HepG2 (cell line): ENCODE results near the gene DNAJB6. TPM values are rescaled to one million over a fixed set of nuclear protein-coding genes. Genes with fewer than 3 reads are reported as not detected.
A peak's percentile ranks its signal among the peaks of the same experiment; 100 is the strongest.

Source experiments
- CREB1 ChIP-seq, 2 experiments: fragments of 450-650 bp in 1 of 2; IDR thresholded peaks; 2 replicates each; pipeline ENCODE4 v1.6.1; 2016 to 2017; ENCODE audit warnings: control low read depth in 1 of 2, mild to moderate bottlenecking in 1 of 2, missing compliant biosample characterization in 1 of 2, missing genetic modification characterization in 1 of 2
- GABPB1 ChIP-seq: IDR thresholded peaks from 2 replicates; pipeline ENCODE4 v1.6.1; 2016; ENCODE audit warnings: mild to moderate bottlenecking, missing genetic modification reagents, moderate library complexity, missing compliant biosample characterization
- HMG20A ChIP-seq: IDR thresholded peaks from 2 replicates; pipeline ENCODE4 v1.6.1; 2016; ENCODE audit warnings: borderline replicate concordance
- HOXD1 ChIP-seq: sonication (generic); formaldehyde crosslinking; IDR thresholded peaks from 2 replicates; pipeline ENCODE4 v1.5.0; 2020; ENCODE audit warnings: missing genetic modification reagents
- KLF13 ChIP-seq: sonication (generic); formaldehyde crosslinking; IDR thresholded peaks from 2 replicates; pipeline ENCODE4 v1.4.0; 2020; ENCODE audit warnings: mild to moderate bottlenecking, missing genetic modification reagents
- MTF2 ChIP-seq: sonication (generic); formaldehyde crosslinking; IDR thresholded peaks from 2 replicates; pipeline ENCODE4 v1.5.0; 2020; ENCODE audit warnings: missing genetic modification reagents, borderline replicate concordance
- MXI1 ChIP-seq: IDR thresholded peaks from 3 replicates; pipeline ENCODE4 v1.6.1; 2012; ENCODE audit warnings: low read depth, low read length, inconsistent platforms, borderline replicate concordance
- NCOA1 ChIP-seq: sonication (generic); formaldehyde crosslinking; IDR thresholded peaks from 2 replicates; pipeline ENCODE4 v1.9.0; 2021; ENCODE audit warnings: missing genetic modification reagents
- NPAS2 ChIP-seq: sonication (generic); formaldehyde crosslinking; IDR thresholded peaks from 2 replicates; pipeline ENCODE4 v1.8.0; 2022; ENCODE audit warnings: mild to moderate bottlenecking, missing genetic modification reagents, borderline replicate concordance
- ONECUT2 ChIP-seq: sonication (generic); formaldehyde crosslinking; IDR thresholded peaks from 2 replicates; pipeline ENCODE4 v1.4.0; 2020; ENCODE audit warnings: missing genetic modification reagents
- PHF8 ChIP-seq: sonication (generic); formaldehyde crosslinking; IDR thresholded peaks from 2 replicates; pipeline ENCODE4 v1.5.0; 2020; ENCODE audit warnings: missing genetic modification reagents
- RAD21 ChIP-seq: fragments of 450-650 bp; formaldehyde crosslinking; IDR thresholded peaks from 2 replicates; pipeline ENCODE4 v1.5.0; 2020; ENCODE audit warnings: mild to moderate bottlenecking
- SP5 ChIP-seq: IDR thresholded peaks from 2 replicates; pipeline ENCODE4 v1.6.1; 2016; ENCODE audit warnings: low read depth, borderline replicate concordance
- SSRP1 ChIP-seq: IDR thresholded peaks from 2 replicates; pipeline ENCODE4 v1.6.1; 2016; ENCODE audit warnings: control low read depth
- STAT5B ChIP-seq: sonication (generic); formaldehyde crosslinking; IDR thresholded peaks from 2 replicates; pipeline ENCODE4 v1.4.0; 2020; ENCODE audit warnings: missing genetic modification reagents
- TRIM24 ChIP-seq: sonication (generic); formaldehyde crosslinking; IDR thresholded peaks from 2 replicates; pipeline ENCODE4 v1.8.0; 2022; ENCODE audit warnings: mild to moderate bottlenecking, missing genetic modification reagents
- U2AF1 ChIP-seq: fragments of 200-400 bp; formaldehyde crosslinking; optimal IDR thresholded peaks from 2 replicates; pipeline ENCODE3; 2017; ENCODE audit warnings: mild to moderate bottlenecking, low read depth, low read length
- ZEB1 ChIP-seq: IDR thresholded peaks from 2 replicates; pipeline ENCODE4 v1.6.1; 2012; ENCODE audit warnings: mild to moderate bottlenecking, low read depth, inconsistent platforms; ENCODE audit not compliant: insufficient replicate concordance
- ZFAT ChIP-seq: sonication (generic); formaldehyde crosslinking; conservative IDR thresholded peaks from 2 replicates; pipeline ENCODE4 v1.8.1; 2023; ENCODE audit warnings: missing genetic modification reagents, inconsistent platforms
- ZNF251 ChIP-seq: sonication (generic); formaldehyde crosslinking; IDR thresholded peaks from 2 replicates; pipeline ENCODE4 v1.9.0; 2021; ENCODE audit warnings: mild to moderate bottlenecking, missing genetic modification reagents
- ZNF451 ChIP-seq: sonication (generic); formaldehyde crosslinking; IDR thresholded peaks from 2 replicates; pipeline ENCODE4 v1.5.0; 2020; ENCODE audit warnings: mild to moderate bottlenecking, missing genetic modification reagents
- ZNF530 ChIP-seq: sonication (generic); formaldehyde crosslinking; IDR thresholded peaks from 2 replicates; pipeline ENCODE4 v1.5.0; 2020; ENCODE audit warnings: low read depth, mild to moderate bottlenecking, missing genetic modification reagents
- ZNF75D ChIP-seq: sonication (generic); formaldehyde crosslinking; IDR thresholded peaks from 2 replicates; pipeline ENCODE4 v1.8.1; 2023; ENCODE audit warnings: missing genetic modification reagents, mild to moderate bottlenecking, borderline replicate concordance
- ZNF773 ChIP-seq: sonication (generic); formaldehyde crosslinking; IDR thresholded peaks from 2 replicates; pipeline ENCODE4 v1.4.0; 2020; ENCODE audit warnings: missing genetic modification reagents, borderline replicate concordance
- ZNF781 ChIP-seq: sonication (generic); formaldehyde crosslinking; IDR thresholded peaks from 2 replicates; pipeline ENCODE4 v1.5.1; 2020; ENCODE audit warnings: borderline replicate concordance, mild to moderate bottlenecking, missing genetic modification reagents; ENCODE audit errors: not compliant biosample characterization
- polyA plus RNA-seq, 8 experiments: library from polyadenylated mRNA; depleted of rRNA in 3 of 8; stranded (reverse) in 7 of 8; unstranded in 1 of 8; fragments of >200 nt; fragmentation: Illumina TruSeq in 4 of 8; extraction: Trizol in 4 of 8; gene quantifications; 2 replicates each; pipeline versions ENCODE4 v1.2.1 to v1.2.3, GENCODE V29; 2011 to 2016; ENCODE audit warnings: low read depth in 4 of 8, missing spikeins in 1 of 8, mixed read lengths in 1 of 8; ENCODE audit not compliant: insufficient read depth in 1 of 8
- total RNA-seq, 5 experiments: library from RNA; depleted of rRNA; stranded (reverse); fragments of >200 nt; fragmentation: Illumina TruSeq; extraction: Trizol; gene quantifications; 2 replicates each; pipeline ENCODE4 v1.2.3, GENCODE V29; 2016; ENCODE audit warnings: low read depth in 1 of 5
- TF ChIP-seq, protein P1 (sequence below): IDR thresholded peaks from 2 replicates; pipeline ENCODE4 v1.6.1; 2016; ENCODE audit warnings: mild to moderate bottlenecking, missing biosample characterization, missing genetic modification reagents
- TF ChIP-seq, protein P2 (sequence below): sonication (generic); formaldehyde crosslinking; IDR thresholded peaks from 2 replicates; pipeline ENCODE4 v1.4.0; 2020; ENCODE audit warnings: missing genetic modification reagents
- TF ChIP-seq, protein P3 (sequence below): sonication (generic); formaldehyde crosslinking; IDR thresholded peaks from 2 replicates; pipeline ENCODE4 v1.4.0; 2020; ENCODE audit warnings: missing genetic modification reagents, borderline replicate concordance
- TF ChIP-seq, protein P4 (sequence below): sonication (generic); formaldehyde crosslinking; IDR thresholded peaks from 2 replicates; pipeline ENCODE4 v1.4.0; 2020; ENCODE audit warnings: missing genetic modification reagents

Gene DNAJB6
- total and polyA plus RNA-seq, 2 of the 13 experiments (the other 11 are each of a cell fraction or from before 2014, with no cell fraction given): 29.9 to 53.9 TPM

DNA sequence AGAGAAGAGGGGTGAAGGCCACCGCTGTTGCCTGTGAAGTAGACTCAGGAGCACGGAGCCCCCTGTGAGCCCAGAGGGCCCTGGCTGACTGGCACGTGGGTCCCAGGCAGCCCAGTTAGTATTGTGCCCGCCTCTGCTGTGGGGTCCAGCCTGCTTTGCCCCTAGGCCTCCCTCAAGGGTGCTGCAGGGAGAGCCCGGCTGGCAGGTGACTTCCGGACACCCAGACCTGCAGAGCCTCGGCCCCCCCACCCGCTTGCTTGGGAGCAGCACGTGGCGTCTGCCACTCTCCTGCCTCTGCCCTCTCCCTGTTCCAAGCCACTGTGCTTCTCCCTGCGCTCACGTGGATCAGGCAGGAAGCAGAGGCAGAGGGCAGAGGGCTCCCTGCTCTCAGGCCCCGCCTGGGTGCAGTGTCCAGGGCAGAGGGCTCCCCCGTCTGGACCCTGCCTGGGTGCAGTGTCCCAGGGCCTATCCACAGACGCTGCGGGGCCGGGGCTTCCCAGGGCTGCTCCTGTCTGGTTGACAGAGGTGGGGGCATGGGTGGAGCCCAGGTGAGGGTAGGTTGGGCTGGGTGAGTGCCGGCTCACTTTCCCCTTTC, 88.4 kb downstream of the DNAJB6 start (continued):
- TF ChIP-seq NCOA1 (CRISPR knock-in tag) (no peak), HMG20A (CRISPR knock-in tag) (no peak), SP5 (CRISPR knock-in tag) (no peak), MTF2 (CRISPR knock-in tag) (no peak), ZNF530 (CRISPR knock-in tag) (no peak), ZNF251 (no peak), U2AF1 (no peak), GABPB1 (no peak; the same call in 1 of the 2 replicates), KLF13 (CRISPR knock-in tag) (no peak), NPAS2 (CRISPR knock-in tag) (no peak), STAT5B (CRISPR knock-in tag) (no peak), PHF8 (CRISPR knock-in tag) (no peak), ZNF781 (CRISPR knock-in tag) (no peak), RAD21 (CRISPR knock-in tag) (peak; percentile 45), ZNF75D (no peak), SSRP1 (CRISPR knock-in tag) (no peak), CREB1 (IDR thresholded peaks at IDR 0.05) (no peak), CREB1 (CRISPR knock-in tag; IDR thresholded peaks at IDR 0.05) (no peak), ZEB1 (no peak), ZNF773 (CRISPR knock-in tag) (no peak), HOXD1 (no peak), TRIM24 (CRISPR knock-in tag) (no peak), MXI1 (no peak; the same call in 2 of the 3 replicates), ZFAT (no peak), ONECUT2 (CRISPR knock-in tag) (no peak), ZNF451 (CRISPR knock-in tag) (no peak)
- TF ChIP-seq, protein P1, sequence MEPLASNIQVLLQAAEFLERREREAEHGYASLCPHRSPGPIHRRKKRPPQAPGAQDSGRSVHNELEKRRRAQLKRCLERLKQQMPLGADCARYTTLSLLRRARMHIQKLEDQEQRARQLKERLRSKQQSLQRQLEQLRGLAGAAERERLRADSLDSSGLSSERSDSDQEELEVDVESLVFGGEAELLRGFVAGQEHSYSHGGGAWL (CRISPR knock-in tag): 0 out of 2 replicates have a peak, but pooled peaks have one; percentile 31
- TF ChIP-seq, protein P2, sequence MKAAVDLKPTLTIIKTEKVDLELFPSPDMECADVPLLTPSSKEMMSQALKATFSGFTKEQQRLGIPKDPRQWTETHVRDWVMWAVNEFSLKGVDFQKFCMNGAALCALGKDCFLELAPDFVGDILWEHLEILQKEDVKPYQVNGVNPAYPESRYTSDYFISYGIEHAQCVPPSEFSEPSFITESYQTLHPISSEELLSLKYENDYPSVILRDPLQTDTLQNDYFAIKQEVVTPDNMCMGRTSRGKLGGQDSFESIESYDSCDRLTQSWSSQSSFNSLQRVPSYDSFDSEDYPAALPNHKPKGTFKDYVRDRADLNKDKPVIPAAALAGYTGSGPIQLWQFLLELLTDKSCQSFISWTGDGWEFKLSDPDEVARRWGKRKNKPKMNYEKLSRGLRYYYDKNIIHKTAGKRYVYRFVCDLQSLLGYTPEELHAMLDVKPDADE (CRISPR knock-in tag): no peak
- TF ChIP-seq, protein P3, sequence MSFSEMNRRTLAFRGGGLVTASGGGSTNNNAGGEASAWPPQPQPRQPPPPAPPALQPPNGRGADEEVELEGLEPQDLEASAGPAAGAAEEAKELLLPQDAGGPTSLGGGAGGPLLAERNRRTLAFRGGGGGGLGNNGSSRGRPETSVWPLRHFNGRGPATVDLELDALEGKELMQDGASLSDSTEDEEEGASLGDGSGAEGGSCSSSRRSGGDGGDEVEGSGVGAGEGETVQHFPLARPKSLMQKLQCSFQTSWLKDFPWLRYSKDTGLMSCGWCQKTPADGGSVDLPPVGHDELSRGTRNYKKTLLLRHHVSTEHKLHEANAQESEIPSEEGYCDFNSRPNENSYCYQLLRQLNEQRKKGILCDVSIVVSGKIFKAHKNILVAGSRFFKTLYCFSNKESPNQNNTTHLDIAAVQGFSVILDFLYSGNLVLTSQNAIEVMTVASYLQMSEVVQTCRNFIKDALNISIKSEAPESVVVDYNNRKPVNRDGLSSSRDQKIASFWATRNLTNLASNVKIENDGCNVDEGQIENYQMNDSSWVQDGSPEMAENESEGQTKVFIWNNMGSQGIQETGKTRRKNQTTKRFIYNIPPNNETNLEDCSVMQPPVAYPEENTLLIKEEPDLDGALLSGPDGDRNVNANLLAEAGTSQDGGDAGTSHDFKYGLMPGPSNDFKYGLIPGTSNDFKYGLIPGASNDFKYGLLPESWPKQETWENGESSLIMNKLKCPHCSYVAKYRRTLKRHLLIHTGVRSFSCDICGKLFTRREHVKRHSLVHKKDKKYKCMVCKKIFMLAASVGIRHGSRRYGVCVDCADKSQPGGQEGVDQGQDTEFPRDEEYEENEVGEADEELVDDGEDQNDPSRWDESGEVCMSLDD (CRISPR knock-in tag): no peak
- TF ChIP-seq, protein P4, sequence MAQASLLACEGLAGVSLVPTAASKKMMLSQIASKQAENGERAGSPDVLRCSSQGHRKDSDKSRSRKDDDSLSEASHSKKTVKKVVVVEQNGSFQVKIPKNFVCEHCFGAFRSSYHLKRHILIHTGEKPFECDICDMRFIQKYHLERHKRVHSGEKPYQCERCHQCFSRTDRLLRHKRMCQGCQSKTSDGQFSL (CRISPR knock-in tag): 0 out of 2 replicates have a peak, but pooled peaks have one; percentile 58
